ENCODE data around the gene FAM200C. TPM values are rescaled to one million over a fixed set of nuclear protein-coding genes. Genes with fewer than 3 reads are reported as not detected.

Gene FAM200C
- total and polyA plus RNA-seq, 2 donors (not counting 1 experiment from before 2014, with no cell fraction given): 4.0 to 5.3 TPM

DNA sequence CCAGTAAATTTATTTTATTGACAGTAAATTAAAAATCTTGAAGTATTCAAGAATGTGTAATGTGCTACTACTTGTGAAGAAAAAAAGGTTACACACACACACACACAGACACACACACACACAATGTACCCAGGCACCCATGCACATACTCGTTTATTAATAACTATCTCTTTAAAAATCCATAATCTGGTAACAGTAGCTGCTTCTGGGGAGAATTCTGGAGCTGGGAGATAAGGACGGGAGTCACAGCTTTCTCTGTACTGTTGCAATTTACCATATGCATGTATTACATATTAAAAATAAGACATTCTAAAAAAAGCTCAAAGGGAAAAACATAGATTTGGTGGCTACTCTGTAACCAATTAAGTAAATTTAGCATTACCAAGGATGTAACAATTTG, 21.5 kb downstream of the FAM200C start:
- Histone ChIP-seq H3K4me2 (ENCODE audit: extremely low read depth, insufficient read depth, low read length) (no peak overlapping the region), H3K4me1 (ENCODE audit: control insufficient read depth, extremely low read depth, insufficient read depth, low read length) (no peaks in the 10 kb centered on the region)
- DNase-seq (ENCODE audit: low read depth in 2 of 2): no peak

DNA sequence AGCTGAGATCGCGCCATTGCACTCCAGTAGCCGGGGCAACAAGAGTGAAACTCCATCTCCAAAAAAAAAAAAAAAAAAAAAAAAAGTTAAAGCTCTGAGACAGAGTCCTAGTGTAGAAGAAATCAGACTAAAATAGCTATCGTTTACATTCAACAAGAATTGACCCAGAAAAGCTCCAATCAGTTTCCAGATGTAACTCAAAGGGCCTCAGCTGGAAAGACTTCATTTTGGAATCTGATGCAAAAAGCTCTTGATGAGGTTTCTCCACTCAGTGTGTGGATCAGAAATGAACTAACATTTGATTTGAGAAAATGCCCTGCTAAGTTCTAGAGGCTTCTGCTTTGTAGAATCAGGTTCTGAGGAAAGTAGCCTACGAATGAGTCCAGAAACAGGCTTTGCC, 22.2 kb downstream of the FAM200C start:
- no peak overlapping the region for H2AFZ ChIP-seq (ENCODE audit: low read length)
- no peaks in the 10 kb centered on the region for H3K4me1 ChIP-seq (ENCODE audit: control insufficient read depth, extremely low read depth, insufficient read depth, low read length)
- DNase-seq (ENCODE audit: low read depth in 2 of 2): no peak
- TF ChIP-seq, protein P1, sequence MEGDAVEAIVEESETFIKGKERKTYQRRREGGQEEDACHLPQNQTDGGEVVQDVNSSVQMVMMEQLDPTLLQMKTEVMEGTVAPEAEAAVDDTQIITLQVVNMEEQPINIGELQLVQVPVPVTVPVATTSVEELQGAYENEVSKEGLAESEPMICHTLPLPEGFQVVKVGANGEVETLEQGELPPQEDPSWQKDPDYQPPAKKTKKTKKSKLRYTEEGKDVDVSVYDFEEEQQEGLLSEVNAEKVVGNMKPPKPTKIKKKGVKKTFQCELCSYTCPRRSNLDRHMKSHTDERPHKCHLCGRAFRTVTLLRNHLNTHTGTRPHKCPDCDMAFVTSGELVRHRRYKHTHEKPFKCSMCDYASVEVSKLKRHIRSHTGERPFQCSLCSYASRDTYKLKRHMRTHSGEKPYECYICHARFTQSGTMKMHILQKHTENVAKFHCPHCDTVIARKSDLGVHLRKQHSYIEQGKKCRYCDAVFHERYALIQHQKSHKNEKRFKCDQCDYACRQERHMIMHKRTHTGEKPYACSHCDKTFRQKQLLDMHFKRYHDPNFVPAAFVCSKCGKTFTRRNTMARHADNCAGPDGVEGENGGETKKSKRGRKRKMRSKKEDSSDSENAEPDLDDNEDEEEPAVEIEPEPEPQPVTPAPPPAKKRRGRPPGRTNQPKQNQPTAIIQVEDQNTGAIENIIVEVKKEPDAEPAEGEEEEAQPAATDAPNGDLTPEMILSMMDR (conservative IDR thresholded peaks at IDR 0.05 in 1 of 2, IDR thresholded peaks at IDR 0.05 in 1 of 2; ENCODE audit: low read depth in 1 of 2, low read length in 2 of 2): no peak
- TF ChIP-seq EZH2 (IDR thresholded peaks at IDR 0.05; ENCODE audit: low read length, missing control alignments): no peak
- H3K79me2 ChIP-seq (ENCODE audit: control insufficient read depth, insufficient read depth, low read length): no peaks in the 10 kb centered on the region
- no peaks in the 10 kb centered on the region for H3K27me3 ChIP-seq (ENCODE audit: control insufficient read depth, insufficient read depth, low read length)
- no peaks in the 10 kb centered on the region for H4K20me1 ChIP-seq (ENCODE audit: control insufficient read depth, extremely low read depth, insufficient read depth, low read length)
- H3K27ac ChIP-seq (ENCODE audit: insufficient read depth, low read length): no peak overlapping the region
- H3K4me3 ChIP-seq (replicated peaks in 1 of 4; ENCODE audit: control extremely low read depth in 1 of 4, insufficient read depth in 1 of 4, low read depth in 3 of 4, low read length in 4 of 4): no peak overlapping the region
- H3K9me3 ChIP-seq (ENCODE audit: control insufficient read depth, insufficient read depth, low read depth, low read length): no peaks in the 10 kb centered on the region
- no peaks in the 10 kb centered on the region for H3K36me3 ChIP-seq (ENCODE audit: control insufficient read depth, insufficient read depth, low read length)
- H3K9ac ChIP-seq (ENCODE audit: insufficient read depth, low read length): no peak overlapping the region
- H3K4me2 ChIP-seq (ENCODE audit: extremely low read depth, insufficient read depth, low read length): no peak overlapping the region

More for the DNA sequence above, 21.5 kb downstream of the FAM200C start:
- Histone ChIP-seq H2AFZ (ENCODE audit: low read length) (no peak overlapping the region), H3K9ac (ENCODE audit: insufficient read depth, low read length) (no peak overlapping the region), H3K9me3 (ENCODE audit: control insufficient read depth, insufficient read depth, low read depth, low read length) (no peaks in the 10 kb centered on the region), H4K20me1 (ENCODE audit: control insufficient read depth, extremely low read depth, insufficient read depth, low read length) (no peaks in the 10 kb centered on the region), H3K36me3 (ENCODE audit: control insufficient read depth, insufficient read depth, low read length) (no peaks in the 10 kb centered on the region), H3K27me3 (ENCODE audit: control insufficient read depth, insufficient read depth, low read length) (no peaks in the 10 kb centered on the region), H3K4me3 (replicated peaks in 1 of 4; ENCODE audit: control extremely low read depth in 1 of 4, insufficient read depth in 1 of 4, low read depth in 3 of 4, low read length in 4 of 4) (no peak overlapping the region), H3K27ac (ENCODE audit: insufficient read depth, low read length) (no peak overlapping the region), H3K79me2 (ENCODE audit: control insufficient read depth, insufficient read depth, low read length) (no peaks in the 10 kb centered on the region)
- TF ChIP-seq, protein P1 (conservative IDR thresholded peaks at IDR 0.05 in 1 of 2, IDR thresholded peaks at IDR 0.05 in 1 of 2; ENCODE audit: low read depth in 1 of 2, low read length in 2 of 2): no peak
- TF ChIP-seq EZH2 (IDR thresholded peaks at IDR 0.05; ENCODE audit: low read length, missing control alignments): no peak

DNA sequence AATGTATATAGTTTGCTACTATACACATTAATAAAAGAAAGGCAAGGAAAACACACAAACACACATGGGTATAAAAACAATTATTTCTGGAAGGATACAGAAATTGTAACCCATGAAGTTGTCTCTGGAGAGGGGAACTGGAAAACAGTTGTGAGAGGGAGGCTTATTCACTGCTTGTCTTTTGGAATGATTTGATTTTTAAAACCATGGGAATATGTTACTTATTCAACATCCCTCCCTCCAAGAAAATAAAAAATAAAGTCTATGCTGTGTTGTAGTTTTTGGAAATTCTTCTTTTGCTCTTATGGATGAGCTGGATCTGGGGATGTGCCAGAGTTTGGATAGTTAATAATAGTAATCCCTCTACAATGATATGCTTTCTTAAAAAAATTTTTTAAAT, 23.4 kb downstream of the FAM200C start:
- TF ChIP-seq, protein P1 (conservative IDR thresholded peaks at IDR 0.05 in 1 of 2, IDR thresholded peaks at IDR 0.05 in 1 of 2; ENCODE audit: low read depth in 1 of 2, low read length in 2 of 2): no peak
- no peak for TF ChIP-seq EZH2 (IDR thresholded peaks at IDR 0.05; ENCODE audit: low read length, missing control alignments)
- DNase-seq (ENCODE audit: low read depth in 2 of 2): no peak

More for the DNA sequence above, 23.4 kb downstream of the FAM200C start:
- no peaks in the 10 kb centered on the region for H4K20me1 ChIP-seq (ENCODE audit: control insufficient read depth, extremely low read depth, insufficient read depth, low read length)
- H3K36me3 ChIP-seq (ENCODE audit: control insufficient read depth, insufficient read depth, low read length): no peaks in the 10 kb centered on the region
- H3K4me3 ChIP-seq (replicated peaks in 1 of 4; ENCODE audit: control extremely low read depth in 1 of 4, insufficient read depth in 1 of 4, low read depth in 3 of 4, low read length in 4 of 4): no peak overlapping the region
- no peak overlapping the region for H3K27ac ChIP-seq (ENCODE audit: insufficient read depth, low read length)
- no peak overlapping the region for H2AFZ ChIP-seq (ENCODE audit: low read length)
- no peaks in the 10 kb centered on the region for H3K9me3 ChIP-seq (ENCODE audit: control insufficient read depth, insufficient read depth, low read depth, low read length)
- H3K4me2 ChIP-seq (ENCODE audit: extremely low read depth, insufficient read depth, low read length): no peak overlapping the region
- H3K9ac ChIP-seq (ENCODE audit: insufficient read depth, low read length): no peak overlapping the region
- no peaks in the 10 kb centered on the region for H3K4me1 ChIP-seq (ENCODE audit: control insufficient read depth, extremely low read depth, insufficient read depth, low read length)
- no peaks in the 10 kb centered on the region for H3K27me3 ChIP-seq (ENCODE audit: control insufficient read depth, insufficient read depth, low read length)
- no peaks in the 10 kb centered on the region for H3K79me2 ChIP-seq (ENCODE audit: control insufficient read depth, insufficient read depth, low read length)

Data from fibroblast of lung (primary cell).